ENCODE data around the gene OGFOD3.

DNA sequence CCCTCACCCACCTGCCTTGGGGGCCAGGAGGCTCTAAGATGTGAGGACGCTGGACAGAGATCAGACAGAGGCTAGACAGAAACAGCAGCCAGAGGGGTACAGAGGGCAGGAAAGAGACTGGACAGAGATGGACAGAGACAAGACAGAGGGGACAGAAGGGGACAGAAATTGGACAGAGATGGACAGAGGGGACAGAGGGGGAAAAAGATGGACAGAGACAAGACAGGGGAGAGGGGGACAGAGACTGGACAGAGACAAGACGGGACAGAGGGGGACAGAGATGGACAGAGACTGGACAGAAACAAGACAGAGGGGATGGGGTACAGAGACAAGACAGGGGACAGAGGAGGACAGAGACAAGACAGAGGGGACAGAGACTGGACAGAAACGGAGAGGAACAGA lies 30.7 kb downstream of the OGFOD3 start:
- TF ChIP-seq, protein P1, sequence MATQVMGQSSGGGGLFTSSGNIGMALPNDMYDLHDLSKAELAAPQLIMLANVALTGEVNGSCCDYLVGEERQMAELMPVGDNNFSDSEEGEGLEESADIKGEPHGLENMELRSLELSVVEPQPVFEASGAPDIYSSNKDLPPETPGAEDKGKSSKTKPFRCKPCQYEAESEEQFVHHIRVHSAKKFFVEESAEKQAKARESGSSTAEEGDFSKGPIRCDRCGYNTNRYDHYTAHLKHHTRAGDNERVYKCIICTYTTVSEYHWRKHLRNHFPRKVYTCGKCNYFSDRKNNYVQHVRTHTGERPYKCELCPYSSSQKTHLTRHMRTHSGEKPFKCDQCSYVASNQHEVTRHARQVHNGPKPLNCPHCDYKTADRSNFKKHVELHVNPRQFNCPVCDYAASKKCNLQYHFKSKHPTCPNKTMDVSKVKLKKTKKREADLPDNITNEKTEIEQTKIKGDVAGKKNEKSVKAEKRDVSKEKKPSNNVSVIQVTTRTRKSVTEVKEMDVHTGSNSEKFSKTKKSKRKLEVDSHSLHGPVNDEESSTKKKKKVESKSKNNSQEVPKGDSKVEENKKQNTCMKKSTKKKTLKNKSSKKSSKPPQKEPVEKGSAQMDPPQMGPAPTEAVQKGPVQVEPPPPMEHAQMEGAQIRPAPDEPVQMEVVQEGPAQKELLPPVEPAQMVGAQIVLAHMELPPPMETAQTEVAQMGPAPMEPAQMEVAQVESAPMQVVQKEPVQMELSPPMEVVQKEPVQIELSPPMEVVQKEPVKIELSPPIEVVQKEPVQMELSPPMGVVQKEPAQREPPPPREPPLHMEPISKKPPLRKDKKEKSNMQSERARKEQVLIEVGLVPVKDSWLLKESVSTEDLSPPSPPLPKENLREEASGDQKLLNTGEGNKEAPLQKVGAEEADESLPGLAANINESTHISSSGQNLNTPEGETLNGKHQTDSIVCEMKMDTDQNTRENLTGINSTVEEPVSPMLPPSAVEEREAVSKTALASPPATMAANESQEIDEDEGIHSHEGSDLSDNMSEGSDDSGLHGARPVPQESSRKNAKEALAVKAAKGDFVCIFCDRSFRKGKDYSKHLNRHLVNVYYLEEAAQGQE (IDR thresholded peaks at IDR 0.05; ENCODE audit: unreplicated experiment) = no peak
- TF ChIP-seq, protein P2, sequence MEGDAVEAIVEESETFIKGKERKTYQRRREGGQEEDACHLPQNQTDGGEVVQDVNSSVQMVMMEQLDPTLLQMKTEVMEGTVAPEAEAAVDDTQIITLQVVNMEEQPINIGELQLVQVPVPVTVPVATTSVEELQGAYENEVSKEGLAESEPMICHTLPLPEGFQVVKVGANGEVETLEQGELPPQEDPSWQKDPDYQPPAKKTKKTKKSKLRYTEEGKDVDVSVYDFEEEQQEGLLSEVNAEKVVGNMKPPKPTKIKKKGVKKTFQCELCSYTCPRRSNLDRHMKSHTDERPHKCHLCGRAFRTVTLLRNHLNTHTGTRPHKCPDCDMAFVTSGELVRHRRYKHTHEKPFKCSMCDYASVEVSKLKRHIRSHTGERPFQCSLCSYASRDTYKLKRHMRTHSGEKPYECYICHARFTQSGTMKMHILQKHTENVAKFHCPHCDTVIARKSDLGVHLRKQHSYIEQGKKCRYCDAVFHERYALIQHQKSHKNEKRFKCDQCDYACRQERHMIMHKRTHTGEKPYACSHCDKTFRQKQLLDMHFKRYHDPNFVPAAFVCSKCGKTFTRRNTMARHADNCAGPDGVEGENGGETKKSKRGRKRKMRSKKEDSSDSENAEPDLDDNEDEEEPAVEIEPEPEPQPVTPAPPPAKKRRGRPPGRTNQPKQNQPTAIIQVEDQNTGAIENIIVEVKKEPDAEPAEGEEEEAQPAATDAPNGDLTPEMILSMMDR (conservative IDR thresholded peaks at IDR 0.05; ENCODE audit: low read depth in 2 of 2) = no peak
- TF ChIP-seq EZH2 (IDR thresholded peaks at IDR 0.05; ENCODE audit: low read depth, unreplicated experiment) = no peak
- no peak for TF ChIP-seq POLR2AphosphoS5 (IDR thresholded peaks at IDR 0.05; ENCODE audit: low read depth)
- no peak for TF ChIP-seq EZH2phosphoT487 (IDR thresholded peaks at IDR 0.05; ENCODE audit: unreplicated experiment)
- no peak for TF ChIP-seq CREB1 (CRISPR knock-in tag; IDR thresholded peaks at IDR 0.05; ENCODE audit: low read depth)
- TF ChIP-seq, protein P3, sequence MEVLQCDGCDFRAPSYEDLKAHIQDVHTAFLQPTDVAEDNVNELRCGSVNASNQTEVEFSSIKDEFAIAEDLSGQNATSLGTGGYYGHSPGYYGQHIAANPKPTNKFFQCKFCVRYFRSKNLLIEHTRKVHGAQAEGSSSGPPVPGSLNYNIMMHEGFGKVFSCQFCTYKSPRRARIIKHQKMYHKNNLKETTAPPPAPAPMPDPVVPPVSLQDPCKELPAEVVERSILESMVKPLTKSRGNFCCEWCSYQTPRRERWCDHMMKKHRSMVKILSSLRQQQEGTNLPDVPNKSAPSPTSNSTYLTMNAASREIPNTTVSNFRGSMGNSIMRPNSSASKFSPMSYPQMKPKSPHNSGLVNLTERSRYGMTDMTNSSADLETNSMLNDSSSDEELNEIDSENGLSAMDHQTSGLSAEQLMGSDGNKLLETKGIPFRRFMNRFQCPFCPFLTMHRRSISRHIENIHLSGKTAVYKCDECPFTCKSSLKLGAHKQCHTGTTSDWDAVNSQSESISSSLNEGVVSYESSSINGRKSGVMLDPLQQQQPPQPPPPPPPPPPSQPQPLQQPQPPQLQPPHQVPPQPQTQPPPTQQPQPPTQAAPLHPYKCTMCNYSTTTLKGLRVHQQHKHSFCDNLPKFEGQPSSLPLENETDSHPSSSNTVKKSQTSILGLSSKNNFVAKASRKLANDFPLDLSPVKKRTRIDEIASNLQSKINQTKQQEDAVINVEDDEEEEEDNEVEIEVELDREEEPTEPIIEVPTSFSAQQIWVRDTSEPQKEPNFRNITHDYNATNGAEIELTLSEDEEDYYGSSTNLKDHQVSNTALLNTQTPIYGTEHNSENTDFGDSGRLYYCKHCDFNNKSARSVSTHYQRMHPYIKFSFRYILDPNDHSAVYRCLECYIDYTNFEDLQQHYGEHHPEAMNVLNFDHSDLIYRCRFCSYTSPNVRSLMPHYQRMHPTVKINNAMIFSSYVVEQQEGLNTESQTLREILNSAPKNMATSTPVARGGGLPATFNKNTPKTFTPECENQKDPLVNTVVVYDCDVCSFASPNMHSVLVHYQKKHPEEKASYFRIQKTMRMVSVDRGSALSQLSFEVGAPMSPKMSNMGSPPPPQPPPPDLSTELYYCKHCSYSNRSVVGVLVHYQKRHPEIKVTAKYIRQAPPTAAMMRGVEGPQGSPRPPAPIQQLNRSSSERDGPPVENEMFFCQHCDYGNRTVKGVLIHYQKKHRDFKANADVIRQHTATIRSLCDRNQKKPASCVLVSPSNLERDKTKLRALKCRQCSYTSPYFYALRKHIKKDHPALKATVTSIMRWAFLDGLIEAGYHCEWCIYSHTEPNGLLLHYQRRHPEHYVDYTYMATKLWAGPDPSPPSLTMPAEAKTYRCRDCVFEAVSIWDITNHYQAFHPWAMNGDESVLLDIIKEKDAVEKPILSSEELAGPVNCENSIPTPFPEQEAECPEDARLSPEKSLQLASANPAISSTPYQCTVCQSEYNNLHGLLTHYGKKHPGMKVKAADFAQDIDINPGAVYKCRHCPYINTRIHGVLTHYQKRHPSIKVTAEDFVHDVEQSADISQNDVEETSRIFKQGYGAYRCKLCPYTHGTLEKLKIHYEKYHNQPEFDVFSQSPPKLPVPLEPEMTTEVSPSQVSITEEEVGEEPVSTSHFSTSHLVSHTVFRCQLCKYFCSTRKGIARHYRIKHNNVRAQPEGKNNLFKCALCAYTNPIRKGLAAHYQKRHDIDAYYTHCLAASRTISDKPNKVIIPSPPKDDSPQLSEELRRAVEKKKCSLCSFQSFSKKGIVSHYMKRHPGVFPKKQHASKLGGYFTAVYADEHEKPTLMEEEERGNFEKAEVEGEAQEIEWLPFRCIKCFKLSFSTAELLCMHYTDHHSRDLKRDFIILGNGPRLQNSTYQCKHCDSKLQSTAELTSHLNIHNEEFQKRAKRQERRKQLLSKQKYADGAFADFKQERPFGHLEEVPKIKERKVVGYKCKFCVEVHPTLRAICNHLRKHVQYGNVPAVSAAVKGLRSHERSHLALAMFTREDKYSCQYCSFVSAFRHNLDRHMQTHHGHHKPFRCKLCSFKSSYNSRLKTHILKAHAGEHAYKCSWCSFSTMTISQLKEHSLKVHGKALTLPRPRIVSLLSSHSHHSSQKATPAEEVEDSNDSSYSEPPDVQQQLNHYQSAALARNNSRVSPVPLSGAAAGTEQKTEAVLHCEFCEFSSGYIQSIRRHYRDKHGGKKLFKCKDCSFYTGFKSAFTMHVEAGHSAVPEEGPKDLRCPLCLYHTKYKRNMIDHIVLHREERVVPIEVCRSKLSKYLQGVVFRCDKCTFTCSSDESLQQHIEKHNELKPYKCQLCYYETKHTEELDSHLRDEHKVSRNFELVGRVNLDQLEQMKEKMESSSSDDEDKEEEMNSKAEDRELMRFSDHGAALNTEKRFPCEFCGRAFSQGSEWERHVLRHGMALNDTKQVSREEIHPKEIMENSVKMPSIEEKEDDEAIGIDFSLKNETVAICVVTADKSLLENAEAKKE (CRISPR knock-in tag; IDR thresholded peaks at IDR 0.05) = no peak
- TF ChIP-seq STAT1 (IDR thresholded peaks at IDR 0.05; ENCODE audit: unreplicated experiment) = no peak
- TF ChIP-seq ZNF331 (CRISPR knock-in tag; IDR thresholded peaks at IDR 0.05; ENCODE audit: low read depth) = no peak
- TF ChIP-seq JUNB (IDR thresholded peaks at IDR 0.05; ENCODE audit: unreplicated experiment) = no peak
- TF ChIP-seq NANOG (IDR thresholded peaks at IDR 0.05; ENCODE audit: borderline replicate concordance) = no peak
- TF ChIP-seq, protein P4, sequence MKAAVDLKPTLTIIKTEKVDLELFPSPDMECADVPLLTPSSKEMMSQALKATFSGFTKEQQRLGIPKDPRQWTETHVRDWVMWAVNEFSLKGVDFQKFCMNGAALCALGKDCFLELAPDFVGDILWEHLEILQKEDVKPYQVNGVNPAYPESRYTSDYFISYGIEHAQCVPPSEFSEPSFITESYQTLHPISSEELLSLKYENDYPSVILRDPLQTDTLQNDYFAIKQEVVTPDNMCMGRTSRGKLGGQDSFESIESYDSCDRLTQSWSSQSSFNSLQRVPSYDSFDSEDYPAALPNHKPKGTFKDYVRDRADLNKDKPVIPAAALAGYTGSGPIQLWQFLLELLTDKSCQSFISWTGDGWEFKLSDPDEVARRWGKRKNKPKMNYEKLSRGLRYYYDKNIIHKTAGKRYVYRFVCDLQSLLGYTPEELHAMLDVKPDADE (IDR thresholded peaks at IDR 0.05) = no peak
- no peak for TF ChIP-seq ZNF114 (CRISPR knock-in tag; IDR thresholded peaks at IDR 0.05)
